K562 (cell line): ENCODE data around the gene UPF2. TPM values are rescaled to one million over a fixed set of nuclear protein-coding genes. Genes with fewer than 3 reads are reported as not detected.

Source experiments
- ATF6 ChIP-seq: sonication (generic); formaldehyde crosslinking; IDR thresholded peaks from 2 replicates; pipeline ENCODE4 v1.4.0; 2020; ENCODE audit warnings: mild to moderate bottlenecking, missing genetic modification reagents
- CREM ChIP-seq: IDR thresholded peaks from 2 replicates; pipeline ENCODE4 v1.6.1; 2014; ENCODE audit warnings: antibody characterized with exemption, low read depth
- CXXC5 ChIP-seq: fragments of 250-450 bp; sonication (Bioruptor Pico); IDR thresholded peaks from 2 replicates; pipeline ENCODE4 v1.8.0; 2022; ENCODE audit warnings: inconsistent platforms, mild to moderate bottlenecking, moderate library complexity
- GABPB2 ChIP-seq: fragments of 250-450 bp; sonication (Bioruptor Pico); conservative IDR thresholded peaks from 2 replicates; pipeline ENCODE4 v1.5.1; 2021; ENCODE audit warnings: mild to moderate bottlenecking
- GTF2F1 ChIP-seq: IDR thresholded peaks from 2 replicates; pipeline ENCODE4 v1.6.1; 2011; ENCODE audit warnings: low read depth, low read length, improper control_type of control experiment
- MAFK ChIP-seq: IDR thresholded peaks from 2 replicates; pipeline ENCODE4 v1.6.1; 2011; ENCODE audit warnings: low read length, improper control_type of control experiment
- MGA ChIP-seq: fragments of 450-650 bp; IDR thresholded peaks from 2 replicates; pipeline ENCODE4 v1.6.1; 2016; ENCODE audit warnings: mild to moderate bottlenecking, moderate library complexity
- NFRKB ChIP-seq: fragments of 450-650 bp; IDR thresholded peaks from 2 replicates; pipeline ENCODE4 v1.6.1; 2016; ENCODE audit warnings: low read depth
- PML ChIP-seq: IDR thresholded peaks from 2 replicates; pipeline ENCODE4 v1.6.1; 2012; ENCODE audit warnings: low read length, inconsistent platforms
- RFX7 ChIP-seq: fragments of 250-450 bp; sonication (Bioruptor Pico); IDR thresholded peaks from 2 replicates; pipeline ENCODE4 v1.5.1; 2021; ENCODE audit warnings: mild to moderate bottlenecking
- RNF2 ChIP-seq: sonication (generic); IDR thresholded peaks from 2 replicates; pipeline ENCODE4 v1.6.1; 2016
- SMARCA4 ChIP-seq: fragments of 450-650 bp; IDR thresholded peaks from 2 replicates; pipeline ENCODE4 v1.6.1; 2016
- ZNF395 ChIP-seq: fragments of 200-800 bp; sonication (Bioruptor generic); IDR thresholded peaks from 2 replicates; pipeline ENCODE4 v1.6.1; 2017; ENCODE audit warnings: missing genetic modification characterization, missing compliant biosample characterization
- ZNF764 ChIP-seq: fragments of 250-450 bp; sonication (Bioruptor Pico); IDR thresholded peaks from 2 replicates; pipeline ENCODE4 v1.4.0; 2020; ENCODE audit warnings: low read depth, mild to moderate bottlenecking, moderate library complexity
- polyA plus RNA-seq, 8 experiments: library from polyadenylated mRNA; depleted of rRNA in 4 of 8; stranded (reverse) in 5 of 8; unstranded in 3 of 8; fragments of >200 nt; fragmentation: Nextera tagmentation in 2 of 8; fragmentation: Illumina TruSeq in 1 of 8; extraction: Ambion mirVana in 2 of 8; extraction: Trizol in 1 of 8; gene quantifications; 2 replicates each; pipeline versions ENCODE4 v1.2.1 to v1.2.3, GENCODE V29; 2011 to 2014; ENCODE audit warnings: inconsistent platforms in 1 of 8, missing spikeins in 1 of 8
- total RNA-seq, 7 experiments: library from RNA; depleted of rRNA in 6 of 7; stranded (reverse); fragments of >200 nt in 6 of 7; fragmentation: Illumina TruSeq in 2 of 7; extraction: Trizol in 2 of 7; gene quantifications; 2 replicates each; pipeline versions ENCODE4 v1.2.1 to v1.2.3, GENCODE V29; 2011 to 2021; ENCODE audit warnings: low replicate concordance in 1 of 7

Gene UPF2
- total and polyA plus RNA-seq, 9 of the 15 experiments (the other 6 are each of a cell fraction or from before 2014, with no cell fraction given), result 13.9 to 37.7 (median 23.7) TPM

DNA sequence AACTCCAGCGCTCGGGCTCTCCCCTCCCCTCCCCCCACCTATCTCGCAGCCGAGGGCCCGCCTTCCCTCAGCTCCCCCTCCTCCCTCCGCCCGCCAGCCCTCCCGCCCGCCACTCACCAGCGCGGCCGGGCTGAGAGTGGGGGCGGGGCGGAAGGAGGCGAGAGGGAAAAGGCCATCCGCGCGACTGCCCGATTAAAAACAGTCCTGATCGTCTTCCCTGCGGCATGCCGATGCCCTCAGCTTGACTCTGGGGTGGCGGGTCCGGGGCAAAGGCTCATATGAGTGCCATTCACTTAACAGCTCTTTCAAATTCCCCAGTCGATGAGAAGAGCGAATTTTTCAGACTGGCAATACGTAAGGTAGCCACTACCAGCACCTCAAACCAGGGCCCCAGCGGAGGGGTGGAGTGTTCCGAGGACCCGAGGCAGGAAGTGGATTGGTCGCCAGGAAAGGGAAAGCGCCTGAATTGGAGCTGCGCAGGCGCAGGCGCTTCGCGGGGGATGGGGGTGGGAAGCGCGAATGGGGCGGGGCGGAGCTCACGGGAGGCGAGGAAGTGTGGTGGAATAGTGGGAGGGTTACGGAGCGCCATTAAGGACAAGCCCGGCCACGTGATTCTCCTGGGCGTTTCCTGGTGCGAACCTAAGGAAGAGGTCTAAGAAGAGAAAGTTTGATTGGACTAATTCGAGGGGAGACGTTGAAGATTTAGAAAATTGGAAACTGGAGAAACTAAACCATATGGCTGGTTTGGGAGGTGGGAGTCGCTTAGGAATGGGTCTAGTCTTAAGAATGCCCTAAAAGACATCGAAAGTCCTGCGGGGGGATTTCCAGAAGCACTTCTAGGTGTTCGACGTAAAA lies at the start of gene UPF2 (continued):
- TF ChIP-seq RFX7 (CRISPR knock-in tag), result no peak
- 0 out of 2 replicates have a peak, but pooled peaks have one; percentile 3 for TF ChIP-seq ATF6 (CRISPR knock-in tag)
- TF ChIP-seq GTF2F1, result peak; percentile 13; the same call in 1 of the 2 replicates
- TF ChIP-seq CREM, result peak; percentile 67
- no peak for TF ChIP-seq GABPB2 (CRISPR knock-in tag)
- peak; percentile 93 for TF ChIP-seq MGA
- TF ChIP-seq ZNF764, result no peak
- TF ChIP-seq RNF2, result peak; percentile 61; the same call in 1 of the 2 replicates
- peak; percentile 72; the same call in 1 of the 2 replicates for TF ChIP-seq CXXC5 (CRISPR knock-in tag)
- no peak for TF ChIP-seq PML
- TF ChIP-seq MAFK, result no peak
- no peak for TF ChIP-seq ZNF395 (CRISPR knock-in tag)
- TF ChIP-seq SMARCA4, result no peak
- peak; percentile 61; the same call in 1 of the 2 replicates for TF ChIP-seq NFRKB
